H9 (cell line): ENCODE results near the gene LRMDA. TPM values are rescaled to one million over a fixed set of nuclear protein-coding genes. Genes with fewer than 3 reads are reported as not detected.

Experiments used
- DNase-seq: peaks from one replicate; pipeline ENCODE4 v3.0.0-alpha.2; 2017
- H2AFZ ChIP-seq: one replicate; pipeline ENCODE4 v1.6.1; 2013; ENCODE audit warnings: mild to moderate bottlenecking, low read length, control low read depth, moderate library complexity
- H2AK5ac ChIP-seq: 2 replicates; pipeline ENCODE4 v1.6.1; 2013; ENCODE audit warnings: low read length, control low read depth, mixed read lengths; ENCODE audit not compliant: insufficient read length
- H2BK120ac ChIP-seq: one replicate; pipeline ENCODE4 v1.6.1; 2013; ENCODE audit warnings: low read depth, mild to moderate bottlenecking, low read length, control low read depth, inconsistent platforms; ENCODE audit not compliant: poor library complexity, severe bottlenecking
- H2BK12ac ChIP-seq: 2 replicates; pipeline ENCODE4 v1.6.1; 2013; ENCODE audit warnings: low read length, control low read depth, mixed read lengths, low read depth; ENCODE audit not compliant: insufficient read length
- H2BK15ac ChIP-seq: 2 replicates; pipeline ENCODE4 v1.6.1; 2013; ENCODE audit warnings: low read depth, low read length, control low read depth
- H2BK20ac ChIP-seq: one replicate; pipeline ENCODE4 v1.6.1; 2013; ENCODE audit warnings: low read depth, mild to moderate bottlenecking, low read length, control low read depth, inconsistent platforms; ENCODE audit not compliant: poor library complexity, severe bottlenecking
- H2BK5ac ChIP-seq: 2 replicates; pipeline ENCODE4 v1.6.1; 2013; ENCODE audit warnings: low read length, control low read depth, mixed read lengths; ENCODE audit not compliant: insufficient read length
- H3K14ac ChIP-seq: 2 replicates; pipeline ENCODE4 v1.6.1; 2013; ENCODE audit warnings: low read length, control low read depth; ENCODE audit not compliant: insufficient read depth
- H3K18ac ChIP-seq: 2 replicates; pipeline ENCODE4 v1.6.1; 2013; ENCODE audit warnings: low read depth, mild to moderate bottlenecking, mixed read lengths, low read length, control low read depth; ENCODE audit not compliant: insufficient read length
- H3K23ac ChIP-seq: 2 replicates; pipeline ENCODE4 v1.6.1; 2013; ENCODE audit warnings: low read length, control low read depth, mixed read lengths, low read depth; ENCODE audit not compliant: insufficient read length
- H3K23me2 ChIP-seq: 2 replicates; pipeline ENCODE4 v1.6.1; 2013; ENCODE audit warnings: low read depth, mild to moderate bottlenecking, mixed read lengths, low read length, control low read depth; ENCODE audit not compliant: insufficient read length, poor library complexity, severe bottlenecking
- H3K27ac ChIP-seq: 2 replicates; pipeline ENCODE4 v1.5.1; 2013; ENCODE audit warnings: low read length, control low read depth, mixed read lengths, low read depth; ENCODE audit not compliant: insufficient read length
- H3K27me3 ChIP-seq: 2 replicates; pipeline ENCODE4 v1.6.1; 2013; ENCODE audit warnings: low read length, control low read depth, inconsistent platforms; ENCODE audit not compliant: insufficient read depth
- H3K4ac ChIP-seq: 2 replicates; pipeline ENCODE4 v1.6.1; 2013; ENCODE audit warnings: low read depth, mild to moderate bottlenecking, control low read depth, inconsistent platforms, low read length, moderate library complexity
- H3K4me1 ChIP-seq: 2 replicates; pipeline ENCODE4 v1.6.1; 2013; ENCODE audit warnings: low read length, control low read depth, inconsistent platforms; ENCODE audit not compliant: insufficient read depth
- H3K4me2 ChIP-seq: 2 replicates; pipeline ENCODE4 v1.6.1; 2013; ENCODE audit warnings: low read length, control low read depth, mixed read lengths; ENCODE audit not compliant: insufficient read length, insufficient read depth
- H3K56ac ChIP-seq: 2 replicates; pipeline ENCODE4 v1.6.1; 2013; ENCODE audit warnings: low read depth, mild to moderate bottlenecking, mixed read lengths, low read length, control low read depth; ENCODE audit not compliant: insufficient read length
- H3K79me1 ChIP-seq: 2 replicates; pipeline ENCODE4 v1.6.1; 2013; ENCODE audit warnings: low read depth, mild to moderate bottlenecking, moderate library complexity, low read length, control low read depth, inconsistent platforms; ENCODE audit not compliant: insufficient read depth, poor library complexity, severe bottlenecking
- H3K79me2 ChIP-seq: 2 replicates; pipeline ENCODE4 v1.6.1; 2013; ENCODE audit warnings: low read length, control low read depth, inconsistent platforms; ENCODE audit not compliant: insufficient read depth
- H3K9ac ChIP-seq: 2 replicates; pipeline ENCODE4 v1.6.1; 2013; ENCODE audit warnings: low read length, control low read depth, mixed read lengths; ENCODE audit not compliant: insufficient read length; ENCODE audit errors: extremely low read depth
- H3K9me3 ChIP-seq: one replicate; pipeline ENCODE4 v1.6.1; 2013; ENCODE audit warnings: low read depth, low read length, inconsistent platforms; ENCODE audit not compliant: control insufficient read depth
- H3T11ph ChIP-seq: one replicate; pipeline ENCODE4 v1.6.1; 2013; ENCODE audit warnings: mild to moderate bottlenecking, low read length, control low read depth, inconsistent platforms
- H4K20me1 ChIP-seq: one replicate; pipeline ENCODE4 v1.6.1; 2013; ENCODE audit not compliant: control insufficient read depth, insufficient read length, insufficient read depth
- H4K5ac ChIP-seq: 2 replicates; pipeline ENCODE4 v1.6.1; 2013; ENCODE audit warnings: low read depth, mild to moderate bottlenecking, mixed read lengths, low read length, control low read depth; ENCODE audit not compliant: insufficient read length
- H4K8ac ChIP-seq: replicated peaks from 2 replicates; pipeline ENCODE4 v1.6.1; 2013; ENCODE audit warnings: low read length, control low read depth, mixed read lengths, low read depth; ENCODE audit not compliant: insufficient read length
- H4K91ac ChIP-seq: 2 replicates; pipeline ENCODE4 v1.6.1; 2013; ENCODE audit warnings: low read depth, mild to moderate bottlenecking, moderate library complexity, mixed read lengths, low read length, control low read depth; ENCODE audit not compliant: insufficient read length
- H3K27ac Mint-ChIP-seq, 3 experiments: 2 replicates in 2 of 3; 3 replicates in 1 of 3; pipeline ENCODE4 v1.8.0; 2020 to 2021; ENCODE audit warnings: mixed read lengths in 3 of 3, mild to moderate bottlenecking in 1 of 3, moderate library complexity in 1 of 3
- H3K27me3 Mint-ChIP-seq: 2 replicates; pipeline ENCODE4 v1.8.0; 2021; ENCODE audit warnings: low read depth, mild to moderate bottlenecking, moderate library complexity, mixed read lengths
- H3K36me3 Mint-ChIP-seq, 3 experiments: 2 replicates in 2 of 3; 3 replicates in 1 of 3; pipeline ENCODE4 v1.8.0; 2020 to 2021; ENCODE audit warnings: low read depth in 3 of 3, mixed read lengths in 3 of 3; ENCODE audit not compliant: insufficient read depth in 1 of 3
- H3K4me1 Mint-ChIP-seq, 2 experiments: 2 replicates each; pipeline ENCODE4 v1.8.0; 2020; ENCODE audit warnings: mixed read lengths in 2 of 2
- H3K4me3 Mint-ChIP-seq, 2 experiments: 2 replicates in 1 of 2; 3 replicates in 1 of 2; pipeline ENCODE4 v1.8.0; 2020 to 2021; ENCODE audit warnings: mild to moderate bottlenecking in 2 of 2, mixed read lengths in 2 of 2, moderate library complexity in 1 of 2
- H3K9me3 Mint-ChIP-seq, 2 experiments: 2 replicates in 1 of 2; 3 replicates in 1 of 2; pipeline ENCODE4 v1.8.0; 2020; ENCODE audit warnings: mild to moderate bottlenecking in 2 of 2, mixed read lengths in 2 of 2, moderate library complexity in 1 of 2
- CTCF ChIP-seq: fragments of 200-600 bp; sonication (generic); conservative IDR thresholded peaks from 3 replicates; pipeline ENCODE4 v1.8.0; 2021; ENCODE audit warnings: antibody characterized with exemption, mild to moderate bottlenecking
- WGBS: extraction: QIAGEN DNeasy Blood & Tissue Kit; methylation state at CpG from one replicate; pipeline ENCODE4 v1.1.7; 2013; ENCODE audit warnings: missing lambda C conversion rate, low lambda C conversion rate, mixed read lengths; ENCODE audit not compliant: insufficient read length; ENCODE audit errors: extremely low coverage; 5-methylcytosine and 5-hydroxymethylcytosine counted together
- total RNA-seq: library from RNA; stranded (reverse); gene quantifications from 2 replicates; pipeline ENCODE4 v1.2.1, GENCODE V29; 2021

LRMDA gene
- total RNA-seq, 1 experiment from 2014 or later: 1.8 TPM

GRCh38 chr10:76126607-76127527 is 695.4 kb downstream of the LRMDA start:
- Histone ChIP-seq H3K4me2 (no peak overlapping the region), H3K9ac (no peak overlapping the region), H4K8ac (no peak overlapping the region), H2AFZ (no peak overlapping the region), H3K4me1 (no peaks in the 10 kb centered on the region; the same call in 1 of the 2 replicates), H3K27me3 (no peaks in the 10 kb centered on the region; the same call in 1 of the 2 replicates), H2BK12ac (no peak overlapping the region), H4K20me1 (no peaks in the 10 kb centered on the region), H3K4ac (no peak overlapping the region), H2BK5ac (no peak overlapping the region), H3K18ac (no peak overlapping the region), H3K14ac (no peak overlapping the region), H3K23ac (no peak overlapping the region), H3K9me3 (no peaks in the 10 kb centered on the region), H3K23me2 (no peaks in the 10 kb centered on the region), H4K91ac (no peak overlapping the region), H2AK5ac (no peak overlapping the region), H4K5ac (no peak overlapping the region), H3K79me2 (no peaks in the 10 kb centered on the region), H3K79me1 (no peaks in the 10 kb centered on the region), H2BK15ac (no peak overlapping the region), H2BK20ac (no peak overlapping the region), H3K56ac (no peak overlapping the region), H3T11ph (no peak overlapping the region), H2BK120ac (no peak overlapping the region), H3K27ac (no peak overlapping the region)
- TF ChIP-seq CTCF: no peak
- no peak for DNase-seq
- Mint-ChIP-seq H3K27ac (peak overlapping the region in 1 of 3 experiments; percentile 89; a peak in 1 of 7 replicates), H3K9me3 (peaks cover 0 to 2% of the 10 kb centered on the region in 2 experiments; a peak in 1 of 5 replicates), H3K4me3 (no peak overlapping the region), H3K4me1 (peaks cover 10 to 22% of the 10 kb centered on the region in 2 experiments), H3K36me3 (no peaks in the 10 kb centered on the region; a peak in 1 of 7 replicates), H3K27me3 (peaks cover 11% of the 10 kb centered on the region)
- no CpG with 5 or more reads among the region's 5 CpGs for WGBS
